ENCODE data around the gene GIMAP2. TPM values are rescaled to one million over a fixed set of nuclear protein-coding genes. Genes with fewer than 3 reads are reported as not detected.
"Not testable (repeated sequence)": the region's sequence is repeated elsewhere in the genome, so short reads cannot be mapped to it uniquely, and the experiment has no call there.

GIMAP2 gene
- total RNA-seq, 1 donor from 2014 or later, result 3.7 TPM

GRCh38 chr7:150676276-150676675 lies 9.2 kb upstream of the GIMAP2 start:
- FAIRE-seq; DNase-seq (ENCODE audit: low spot score in 2 of 2): not testable (repeated sequence)

GRCh38 chr7:150676854-150677253 lies 8.7 kb upstream of the GIMAP2 start:
- not testable (repeated sequence) for FAIRE-seq; DNase-seq (ENCODE audit: low spot score in 2 of 2)

- DNase-seq (ENCODE audit: low spot score in 2 of 2); FAIRE-seq: not testable (repeated sequence)
Observed at GRCh38 chr7:150678601-150679000, 6.9 kb upstream of the GIMAP2 start.

GRCh38 chr7:150680364-150680763 lies 5.1 kb upstream of the GIMAP2 start:
- not testable (repeated sequence) for DNase-seq (ENCODE audit: low spot score in 2 of 2); FAIRE-seq

- FAIRE-seq, result no peak
- DNase-seq (ENCODE audit: low spot score in 2 of 2), result no peak
Observed at GRCh38 chr7:150686030-150686631, 625 bp downstream of the GIMAP2 start.

GRCh38 chr7:150688630-150689029 lies 3.1 kb downstream of the GIMAP2 start:
- no peak for FAIRE-seq
- DNase-seq (ENCODE audit: low spot score in 2 of 2), result no peak

- no peak for FAIRE-seq
- no peak for DNase-seq (ENCODE audit: low spot score in 2 of 2)
Observed at GRCh38 chr7:150695654-150696053, 10.1 kb downstream of the GIMAP2 start.

- no peak for DNase-seq (ENCODE audit: low spot score in 2 of 2)
- FAIRE-seq, result no peak
Observed at GRCh38 chr7:150703209-150703608, 17.7 kb downstream of the GIMAP2 start.

GRCh38 chr7:150715293-150715692 lies 29.8 kb downstream of the GIMAP2 start:
- FAIRE-seq (no peak), DNase-seq (ENCODE audit: low spot score in 2 of 2) (no peak)

- DNase-seq (ENCODE audit: low spot score in 2 of 2) (no peak), FAIRE-seq (no peak)
Observed at GRCh38 chr7:150715738-150716137, 30.2 kb downstream of the GIMAP2 start.

- peak in 1 of 2 donors; percentile 8 for DNase-seq (ENCODE audit: low spot score in 2 of 2)
Observed at GRCh38 chr7:150716368-150716767, 30.9 kb downstream of the GIMAP2 start, which contains the start of gene GIMAP1. GIMAP1 (plus strand) TSS chr7:150716613; CDS start chr7:150719048, 2,435 bp downstream.

GRCh38 chr7:150716939-150717338 lies 31.4 kb downstream of the GIMAP2 start:
- no peak for FAIRE-seq

More at GRCh38 chr7:150716368-150716767, 30.9 kb downstream of the GIMAP2 start, which contains the start of gene GIMAP1:
- no peak for FAIRE-seq

GRCh38 chr7:150717814-150718420 lies 32.4 kb downstream of the GIMAP2 start:
- no peak for FAIRE-seq

More at GRCh38 chr7:150716939-150717338, 31.4 kb downstream of the GIMAP2 start:
- DNase-seq (ENCODE audit: low spot score in 2 of 2), result no peak

GRCh38 chr7:150719436-150719835 lies 33.9 kb downstream of the GIMAP2 start:
- FAIRE-seq, result no peak
- peak in 1 of 2 donors; percentile 16 for DNase-seq (ENCODE audit: low spot score in 2 of 2)

More at GRCh38 chr7:150717814-150718420, 32.4 kb downstream of the GIMAP2 start:
- DNase-seq (ENCODE audit: low spot score in 2 of 2), result peak in 1 of 2 donors; percentile 14

- FAIRE-seq, result no peak
- DNase-seq (ENCODE audit: low spot score in 2 of 2), result no peak
Observed at GRCh38 chr7:150719960-150720891, 34.7 kb downstream of the GIMAP2 start.

GRCh38 chr7:150721970-150722373 lies 36.5 kb downstream of the GIMAP2 start:
- DNase-seq (ENCODE audit: low spot score in 2 of 2), result no peak
- FAIRE-seq, result no peak

GRCh38 chr7:150722431-150722931 lies 37.0 kb downstream of the GIMAP2 start:
- peak in 1 of 2 donors; percentile 14 for DNase-seq (ENCODE audit: low spot score in 2 of 2)
- FAIRE-seq, result no peak

GRCh38 chr7:150723467-150723866 lies 38.0 kb downstream of the GIMAP2 start:
- DNase-seq (ENCODE audit: low spot score in 2 of 2) (no peak), FAIRE-seq (no peak)

- DNase-seq (ENCODE audit: low spot score in 2 of 2) (no peak), FAIRE-seq (no peak)
Observed at GRCh38 chr7:150727381-150727780, 41.9 kb downstream of the GIMAP2 start.

GRCh38 chr7:150728011-150728410 lies 42.5 kb downstream of the GIMAP2 start:
- no peak for FAIRE-seq
- no peak for DNase-seq (ENCODE audit: low spot score in 2 of 2)

Measured in frontal cortex (tissue), 4 donors.